IPS-18c (cell line): ENCODE measurements around the gene RAB4B.
"Not testable (repeated sequence)": the region's sequence is repeated elsewhere in the genome, so short reads cannot be mapped to it uniquely, and the experiment has no call there.

Experiments
- H3K4me3 ChIP-seq: 2 replicates; pipeline ENCODE4 v1.7.0; 2013; ENCODE audit warnings: low read depth, mild to moderate bottlenecking, low read length, moderate library complexity; ENCODE audit not compliant: insufficient read depth
- H3K9me3 ChIP-seq: one replicate; pipeline ENCODE4 v1.6.1; 2013; ENCODE audit warnings: mild to moderate bottlenecking, low read length, moderate library complexity; ENCODE audit not compliant: control insufficient read depth, insufficient read depth

Gene RAB4B

DNA sequence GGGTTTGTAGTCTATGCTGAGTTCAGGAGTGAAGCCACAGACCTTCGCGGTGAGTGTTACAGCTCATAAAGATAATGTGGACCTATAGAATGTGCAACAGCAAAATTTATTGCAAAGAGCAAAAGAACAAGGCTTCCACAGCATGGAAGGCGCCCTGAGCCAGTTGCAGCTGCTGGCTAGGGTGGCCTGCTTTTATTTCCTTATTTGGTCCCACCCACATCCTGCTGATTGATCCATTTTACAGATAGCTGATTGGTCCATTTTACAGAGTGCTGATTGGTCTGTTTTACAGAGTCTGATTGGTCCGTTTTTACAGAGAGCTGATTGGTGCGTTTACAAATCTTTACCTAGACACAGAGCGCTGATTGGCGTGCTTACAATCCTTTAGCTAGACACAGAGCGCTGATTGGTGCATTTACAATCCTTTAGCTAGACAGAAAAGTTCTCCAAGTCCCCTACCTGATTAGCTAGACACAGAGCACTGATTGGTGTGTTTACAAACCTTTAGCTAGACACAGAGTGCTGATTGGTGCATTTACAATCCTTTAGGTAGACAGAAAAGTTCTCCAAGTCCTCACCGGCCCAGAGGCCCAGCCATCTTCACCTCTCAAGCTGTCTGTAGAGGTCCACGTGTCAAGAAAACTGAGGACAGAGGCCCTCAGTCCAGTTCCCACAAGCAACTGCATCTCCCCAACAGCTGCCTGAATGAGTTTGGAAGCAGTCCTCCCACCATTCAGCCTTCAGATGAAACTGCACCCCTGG, 6.8 kb upstream of the RAB4B start:
- H3K4me3 ChIP-seq, H3K9me3 ChIP-seq: not testable (repeated sequence)

DNA sequence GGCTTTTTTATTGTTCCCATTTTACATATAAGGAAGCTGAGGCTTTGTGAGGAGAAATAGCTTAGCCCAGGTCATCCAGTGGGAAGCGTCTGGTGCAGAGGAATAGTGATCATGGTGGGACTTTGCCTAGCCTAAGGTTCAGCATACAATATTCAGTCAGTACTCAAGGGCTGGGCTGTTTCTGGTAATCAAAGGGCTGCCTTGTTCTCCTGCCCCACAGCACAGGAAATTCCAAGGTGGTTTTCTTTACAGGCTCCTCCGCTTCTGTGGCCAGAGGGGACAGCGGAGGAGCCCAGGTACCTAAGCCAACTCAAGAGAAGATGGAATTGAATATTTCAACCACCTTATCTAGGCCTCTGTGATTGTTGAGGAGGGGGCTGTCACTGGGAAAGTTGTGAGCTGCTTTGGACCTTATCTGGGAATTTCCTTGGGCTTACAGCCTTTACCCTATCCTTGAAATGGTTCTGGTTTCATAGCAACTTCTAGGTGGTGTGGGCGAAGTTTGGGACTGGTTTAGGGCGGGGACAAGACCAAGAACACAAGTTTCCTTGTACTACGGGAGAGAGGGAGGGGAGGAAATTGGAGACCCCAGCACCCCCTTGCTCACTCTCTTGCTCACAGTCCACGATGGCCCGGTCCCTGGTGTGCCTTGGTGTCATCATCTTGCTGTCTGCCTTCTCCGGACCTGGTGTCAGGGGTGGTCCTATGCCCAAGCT, 3.0 kb upstream of the RAB4B start, which contains the start of gene MIA:
MIA (plus strand) TSS at position 606 of the 716 bp plus-strand sequence; CDS start at position 628, 22 bp downstream.
- Histone ChIP-seq H3K4me3 (no peak within 1 kb of the TSS), H3K9me3 (no peaks in the 10 kb centered on the region)

DNA sequence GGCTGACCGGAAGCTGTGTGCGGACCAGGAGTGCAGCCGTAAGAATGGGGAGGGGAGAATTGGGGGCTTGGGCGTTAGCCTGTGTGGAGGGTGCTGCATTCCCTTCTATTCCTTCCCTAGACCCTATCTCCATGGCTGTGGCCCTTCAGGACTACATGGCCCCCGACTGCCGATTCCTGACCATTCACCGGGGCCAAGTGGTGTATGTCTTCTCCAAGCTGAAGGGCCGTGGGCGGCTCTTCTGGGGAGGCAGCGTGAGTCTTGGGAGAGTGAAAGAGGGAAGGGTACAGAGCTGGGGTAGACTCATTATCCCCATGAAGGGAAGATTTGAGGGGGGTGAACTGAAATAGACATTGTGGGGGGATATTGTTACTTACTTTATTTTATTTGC, 2.4 kb upstream of the RAB4B start:
- no peaks in the 10 kb centered on the region for H3K9me3 ChIP-seq
- H3K4me3 ChIP-seq = no peak overlapping the region

DNA sequence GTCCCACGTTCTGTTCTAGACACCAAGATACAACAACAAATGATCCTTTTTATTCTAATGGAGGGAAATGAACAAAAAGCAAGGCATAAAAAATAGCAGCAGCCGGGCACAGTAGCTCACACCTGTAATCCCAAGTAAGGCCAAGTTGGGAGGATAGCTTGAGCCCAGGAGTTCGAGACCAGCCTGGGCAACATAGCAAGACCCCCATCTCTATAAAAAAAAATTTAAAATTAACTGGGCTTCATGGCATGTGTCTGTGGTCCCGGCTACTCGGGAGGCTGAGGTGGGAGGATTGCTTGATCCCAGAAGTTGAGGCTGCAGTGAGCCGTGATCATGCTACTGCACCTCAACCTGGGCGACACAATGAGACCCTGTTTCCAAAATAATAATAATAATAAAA, 1.7 kb upstream of the RAB4B start:
- H3K4me3 ChIP-seq = no peak overlapping the region

DNA sequence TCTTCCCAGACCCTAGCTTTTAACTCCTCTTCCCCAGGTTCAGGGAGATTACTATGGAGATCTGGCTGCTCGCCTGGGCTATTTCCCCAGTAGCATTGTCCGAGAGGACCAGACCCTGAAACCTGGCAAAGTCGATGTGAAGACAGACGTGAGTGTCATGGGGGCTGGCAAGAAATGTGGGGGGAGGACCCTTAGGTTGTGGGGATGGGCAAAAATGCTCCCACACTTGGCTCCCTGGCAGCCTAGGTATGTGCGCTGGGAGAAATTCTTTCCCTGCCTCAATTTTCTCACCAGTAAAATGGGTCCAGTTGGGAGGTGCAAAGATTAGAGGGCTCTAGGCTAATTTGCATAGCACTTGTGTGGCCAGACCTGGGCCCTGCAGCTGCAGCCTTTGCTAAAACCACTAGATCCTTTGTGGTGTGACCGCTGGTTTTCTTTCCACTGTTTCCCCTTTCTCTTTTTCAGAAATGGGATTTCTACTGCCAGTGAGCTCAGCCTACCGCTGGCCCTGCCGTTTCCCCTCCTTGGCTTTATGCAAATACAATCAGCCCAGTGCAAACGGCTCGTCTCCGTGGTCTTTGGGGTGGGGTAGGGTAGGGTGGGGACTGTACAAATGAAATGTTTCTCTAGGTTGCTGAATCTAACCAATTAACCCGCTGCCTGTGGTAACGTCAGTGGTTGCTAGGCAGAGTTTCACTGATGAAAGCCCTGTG, 959 bp upstream of the RAB4B start:
- no peaks in the 10 kb centered on the region for H3K9me3 ChIP-seq
- peak overlapping the region; percentile 67 for H3K4me3 ChIP-seq

More for the DNA sequence above, 1.7 kb upstream of the RAB4B start:
- H3K9me3 ChIP-seq = no peaks in the 10 kb centered on the region

DNA sequence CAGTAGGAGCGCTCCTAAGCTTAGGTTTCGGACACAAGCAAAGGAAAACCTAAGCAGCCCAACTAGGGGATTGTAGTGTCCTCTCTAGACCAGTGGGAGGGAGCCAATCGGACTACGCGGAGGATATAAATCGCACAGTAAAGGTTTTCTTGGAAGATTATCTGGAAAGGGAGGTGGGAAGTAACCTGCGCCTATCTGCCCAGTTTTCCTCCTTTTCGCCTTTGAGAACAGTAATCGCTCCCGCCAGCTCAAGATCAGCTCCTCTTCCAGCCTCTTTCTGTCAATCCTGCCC, 456 bp upstream of the RAB4B start:
- Histone ChIP-seq H3K9me3 (no peaks in the 10 kb centered on the region), H3K4me3 (peak overlapping the region; percentile 67; the same call in 1 of the 2 replicates)

DNA sequence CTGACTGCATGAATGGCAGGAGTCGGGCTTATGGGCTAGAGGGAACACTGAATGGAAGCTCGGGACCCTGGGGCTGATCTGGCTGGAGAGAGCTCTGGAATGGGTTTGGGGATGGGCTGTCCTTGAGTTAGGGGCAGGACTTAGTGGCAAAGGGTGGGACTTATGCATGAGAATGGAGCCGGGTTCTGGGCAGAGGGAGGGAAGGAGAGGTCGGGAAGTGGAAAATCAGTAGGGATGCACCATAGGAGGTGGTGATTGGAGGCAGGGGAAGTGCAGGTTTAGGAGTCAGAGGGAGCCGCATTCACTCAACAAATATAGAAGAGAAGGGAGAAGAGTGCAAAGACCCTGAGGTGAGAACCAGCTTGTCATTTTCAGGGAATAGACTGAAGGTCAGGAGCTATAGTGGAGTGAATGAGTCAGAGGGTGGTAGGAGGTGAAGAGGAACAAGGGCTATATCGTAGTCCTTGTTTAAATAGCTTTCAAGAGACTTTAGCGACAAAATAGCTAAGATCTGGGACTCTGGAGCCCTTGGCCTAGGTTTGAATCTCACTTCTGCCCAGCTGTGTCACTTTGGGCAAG, 748 bp downstream of the RAB4B start:
- Histone ChIP-seq H3K4me3 (peak overlapping the region; percentile 95), H3K9me3 (no peaks in the 10 kb centered on the region)

DNA sequence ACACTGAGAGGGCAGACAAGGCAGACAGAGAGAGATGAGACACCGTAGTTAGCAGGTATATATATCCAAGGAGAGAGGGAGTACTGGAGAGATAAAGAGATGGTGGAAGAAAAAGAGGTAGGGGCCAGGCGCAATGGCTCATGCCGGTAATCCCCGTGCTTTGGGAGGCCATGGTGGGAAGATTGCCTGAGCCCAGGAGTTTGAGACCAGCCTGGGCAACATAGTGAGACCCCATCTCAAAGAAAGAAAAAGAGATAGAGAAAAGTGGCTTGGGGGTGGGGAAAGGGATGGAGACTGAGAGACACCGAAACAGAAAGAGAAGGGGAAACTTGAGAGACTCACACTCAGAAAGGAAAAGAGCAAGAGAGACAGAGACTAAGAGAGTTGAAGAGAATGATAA, 2.5 kb downstream of the RAB4B start:
- H3K9me3 ChIP-seq = no peaks in the 10 kb centered on the region
- H3K4me3 ChIP-seq = no peak overlapping the region

DNA sequence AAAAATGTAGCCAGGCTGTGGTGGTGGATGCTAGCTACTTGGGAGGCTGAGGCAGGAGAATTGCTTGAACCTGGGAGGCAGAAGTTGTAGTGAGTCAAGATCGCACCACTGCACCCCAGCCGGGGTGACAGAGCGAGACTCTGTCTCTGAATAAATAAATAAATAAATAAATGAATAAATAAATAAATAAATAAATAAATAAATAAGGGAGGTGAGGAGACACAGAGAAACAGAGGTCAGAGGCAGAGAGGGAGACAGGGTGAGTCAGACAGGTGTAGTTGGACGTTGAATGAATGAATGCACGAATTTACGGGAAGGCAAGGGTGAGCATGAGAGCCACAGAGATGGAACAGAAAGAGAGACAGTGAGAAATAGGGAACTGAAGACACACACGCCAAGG, 3.1 kb downstream of the RAB4B start:
- Histone ChIP-seq H3K9me3 (no peaks in the 10 kb centered on the region), H3K4me3 (no peak overlapping the region)

DNA sequence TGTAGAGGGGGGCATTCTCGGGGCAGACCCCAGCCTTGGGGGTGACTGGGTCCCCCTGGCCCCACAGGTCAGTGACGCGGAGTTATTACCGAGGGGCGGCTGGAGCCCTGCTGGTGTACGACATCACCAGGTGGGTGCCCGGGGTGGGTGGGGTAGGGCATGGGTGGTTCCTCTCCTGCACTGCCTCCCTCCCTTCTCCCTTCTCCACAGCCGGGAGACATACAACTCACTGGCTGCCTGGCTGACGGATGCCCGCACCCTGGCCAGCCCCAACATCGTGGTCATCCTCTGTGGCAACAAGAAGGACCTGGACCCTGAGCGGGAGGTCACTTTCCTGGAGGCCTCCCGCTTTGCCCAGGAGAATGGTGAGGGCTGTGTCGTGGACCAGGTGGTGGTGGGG, 5.7 kb downstream of the RAB4B start:
- Histone ChIP-seq H3K9me3 (no peaks in the 10 kb centered on the region), H3K4me3 (no peak overlapping the region)

DNA sequence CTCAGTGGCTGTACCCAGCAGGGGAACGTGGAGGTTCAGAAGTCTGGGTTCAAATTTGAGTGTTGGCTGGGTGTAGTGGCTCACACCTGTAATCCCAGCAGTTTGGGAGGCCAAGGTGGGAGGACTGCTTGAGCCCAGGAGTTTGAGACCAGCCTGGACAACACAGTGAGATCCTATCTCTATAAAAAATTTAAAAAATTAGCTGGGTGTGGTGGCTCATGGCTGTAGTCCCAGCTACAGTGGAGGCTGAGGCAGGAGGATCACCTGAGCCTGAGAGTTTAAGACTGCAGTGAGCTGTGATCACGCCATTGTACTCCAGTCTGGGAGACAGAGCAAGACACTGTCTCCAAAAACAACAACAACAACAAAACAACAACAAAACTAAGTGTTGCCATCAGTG, 6.1 kb downstream of the RAB4B start:
- not testable (repeated sequence) for H3K9me3 ChIP-seq

DNA sequence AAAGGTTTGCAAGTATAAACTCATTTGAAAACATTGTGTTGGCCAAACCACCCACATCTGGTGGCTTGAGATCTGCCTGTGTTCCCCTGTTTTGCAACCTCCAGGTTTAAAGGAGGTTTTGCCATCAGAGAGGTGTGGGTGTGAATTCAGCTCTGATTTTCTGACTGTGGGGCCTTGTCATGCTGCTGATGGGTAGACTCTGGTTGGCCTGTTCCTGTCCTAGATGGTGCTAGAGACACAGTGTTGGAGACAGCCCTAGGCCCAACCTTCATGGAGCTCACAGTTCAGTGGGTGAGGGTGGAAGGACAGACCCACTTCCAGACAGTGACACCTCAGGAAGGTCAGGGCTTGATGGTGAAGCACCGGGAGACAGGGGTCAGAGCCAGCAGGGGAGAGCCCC, 7.5 kb downstream of the RAB4B start:
- Histone ChIP-seq H3K4me3 (no peak overlapping the region), H3K9me3 (no peaks in the 10 kb centered on the region)

More for the DNA sequence above, 6.1 kb downstream of the RAB4B start:
- H3K4me3 ChIP-seq = not testable (repeated sequence)

DNA sequence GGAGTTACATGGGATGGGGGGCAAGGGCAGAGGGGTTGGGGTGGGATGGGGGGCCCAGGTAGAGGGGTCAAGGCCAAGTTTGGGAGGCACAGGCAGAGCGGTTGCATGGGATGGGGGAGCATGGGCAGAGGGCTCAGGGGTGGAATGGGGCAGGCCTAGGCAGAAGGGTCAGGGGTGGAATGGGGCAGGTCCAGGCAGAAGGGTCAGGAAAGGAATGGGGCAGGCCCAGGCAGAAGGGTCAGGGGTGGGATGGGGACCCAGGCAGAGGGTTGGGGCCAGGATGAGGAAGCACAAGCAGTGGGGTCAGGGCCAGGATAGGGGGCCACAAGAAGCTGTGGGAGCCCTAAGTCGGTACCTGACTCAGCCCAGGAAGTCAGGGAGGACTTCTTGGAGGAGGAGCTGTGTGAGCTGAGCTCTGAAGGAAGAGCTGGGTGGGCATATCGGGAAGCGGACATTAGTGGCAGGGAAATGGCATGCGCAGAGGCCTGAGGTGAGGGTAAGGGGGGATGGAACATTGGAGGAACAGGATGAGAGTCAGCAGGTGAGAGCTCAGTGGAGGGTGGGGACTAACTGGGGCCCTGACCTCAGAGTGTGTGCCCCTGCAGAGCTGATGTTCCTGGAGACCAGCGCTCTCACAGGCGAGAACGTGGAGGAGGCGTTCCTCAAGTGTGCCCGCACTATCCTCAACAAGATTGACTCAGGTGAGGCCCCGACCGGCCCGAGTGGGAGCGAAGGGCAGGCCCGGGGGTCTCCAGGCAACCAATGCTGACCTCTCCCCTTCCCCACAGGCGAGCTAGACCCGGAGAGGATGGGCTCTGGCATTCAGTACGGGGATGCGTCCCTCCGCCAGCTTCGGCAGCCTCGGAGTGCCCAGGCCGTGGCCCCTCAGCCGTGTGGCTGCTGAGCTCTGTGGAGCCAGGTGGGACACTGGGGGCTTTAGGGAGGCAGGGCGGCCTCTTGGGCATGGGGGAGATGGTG, 8.3 kb downstream of the RAB4B start:
- Histone ChIP-seq H3K9me3 (no peaks in the 10 kb centered on the region), H3K4me3 (no peak overlapping the region)

DNA sequence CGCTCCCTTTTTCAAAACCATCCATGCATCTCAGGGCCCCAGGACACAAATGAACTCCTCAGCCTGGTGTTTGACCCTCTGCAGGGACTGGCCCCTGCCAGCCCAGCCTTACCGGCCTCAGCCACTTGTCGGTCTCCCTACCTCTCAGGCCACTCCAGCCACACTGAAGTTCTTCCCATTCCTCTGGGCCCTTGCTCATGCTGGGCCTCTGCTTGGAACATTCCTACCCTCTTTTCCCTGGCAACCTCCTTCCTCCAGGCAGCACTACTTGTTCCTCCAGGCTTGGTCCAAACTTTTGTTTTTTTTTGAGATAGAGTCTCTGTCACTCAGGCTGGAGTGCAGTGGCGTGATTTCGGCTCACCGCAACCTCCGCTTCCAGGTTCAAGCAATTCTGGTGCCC, 13.3 kb downstream of the RAB4B start:
- no peak overlapping the region for H3K4me3 ChIP-seq
- H3K9me3 ChIP-seq = no peaks in the 10 kb centered on the region

DNA sequence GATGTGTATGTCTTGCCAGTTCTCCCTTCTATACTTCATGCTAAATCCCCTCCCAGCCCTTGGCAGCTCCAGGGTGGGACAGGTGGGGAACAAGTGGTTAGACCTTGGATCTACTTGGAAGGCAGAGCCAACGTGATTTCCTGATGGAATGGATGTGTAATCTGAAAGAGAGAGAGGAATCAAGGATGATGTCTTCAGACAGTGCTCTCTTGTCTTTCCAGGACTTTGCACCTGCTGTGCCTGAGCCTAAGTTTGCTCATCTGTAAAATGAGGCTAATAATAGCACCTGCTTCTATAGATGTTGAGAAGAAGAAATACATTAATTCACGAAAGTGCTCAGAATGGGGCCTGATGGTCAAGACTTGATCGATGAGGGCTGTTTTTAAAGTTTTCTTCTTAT, 13.9 kb downstream of the RAB4B start:
- Histone ChIP-seq H3K4me3 (no peak overlapping the region), H3K9me3 (no peaks in the 10 kb centered on the region)

DNA sequence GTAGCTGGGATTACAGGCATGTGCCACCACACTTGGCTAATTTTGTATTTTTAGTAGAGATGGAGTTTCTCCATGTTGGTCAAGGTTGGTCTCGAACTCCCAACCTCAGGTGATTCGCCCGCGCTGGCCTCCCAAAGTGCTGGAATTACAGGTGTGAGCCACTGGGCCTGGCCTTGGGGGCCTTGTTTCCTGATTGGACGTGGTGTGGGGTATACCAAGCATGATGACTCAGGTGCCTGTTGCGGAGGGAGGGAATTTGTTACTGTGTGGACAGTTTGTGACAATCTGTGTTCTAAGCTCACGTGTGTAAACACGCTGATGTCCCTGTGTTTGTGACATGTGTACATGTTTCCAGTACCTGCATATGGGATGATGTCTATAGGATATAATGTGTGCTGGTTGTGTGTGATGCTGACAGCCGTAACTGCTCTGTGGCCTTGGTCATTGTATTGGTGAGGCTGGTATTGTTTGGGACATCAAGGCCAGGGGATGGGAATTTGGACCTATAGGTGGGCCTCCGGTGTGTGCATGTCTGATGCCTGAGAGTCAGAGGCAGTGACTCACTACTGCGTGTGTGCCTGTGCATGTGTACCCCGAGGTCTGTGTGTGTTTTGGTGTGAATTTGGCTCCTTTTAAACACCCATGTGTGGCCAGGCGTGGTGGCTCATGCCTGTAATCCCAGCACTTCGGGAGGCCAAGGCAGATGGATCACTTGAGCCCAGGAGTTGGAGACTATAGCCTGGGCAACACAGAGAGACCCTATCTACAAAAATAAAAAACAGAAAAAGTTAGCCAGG, 19.3 kb downstream of the RAB4B start:
- H3K9me3 ChIP-seq = no peaks in the 10 kb centered on the region
- no peak overlapping the region for H3K4me3 ChIP-seq
